Measurements from ENCODE around the gene WDR18.
"Not testable (repeated sequence)": the region's sequence is repeated elsewhere in the genome, so short reads cannot be mapped to it uniquely, and the experiment has no call there.

GRCh38 chr19:957578-957977, 26.6 kb upstream of the WDR18 start:
- not testable (repeated sequence) for TF ChIP-seq CTCF (conservative IDR thresholded peaks at IDR 0.05; ENCODE audit: low read depth in 2 of 2); STAT1 (IDR thresholded peaks at IDR 0.05; ENCODE audit: unreplicated experiment); EZH2 (IDR thresholded peaks at IDR 0.05; ENCODE audit: low read depth, unreplicated experiment)
